ENCODE measurements around the gene ANTXRL.
"Not testable (repeated sequence)": the region's sequence is repeated elsewhere in the genome, so short reads cannot be mapped to it uniquely, and the experiment has no call there.

The ANTXRL gene

GRCh38 chr10:46277840-46278239 is 9.0 kb upstream of the ANTXRL start:
- no peak for DNase-seq

GRCh38 chr10:46282421-46282831 is 4.4 kb upstream of the ANTXRL start:
- not testable (repeated sequence) for DNase-seq

GRCh38 chr10:46282842-46283574 is 3.8 kb upstream of the ANTXRL start:
- peak; percentile 78 for DNase-seq

- no peak for DNase-seq
Observed at GRCh38 chr10:46283580-46284285, 3.1 kb upstream of the ANTXRL start.

- peak; percentile 91 for DNase-seq
Observed at GRCh38 chr10:46284286-46285229, 2.2 kb upstream of the ANTXRL start.

GRCh38 chr10:46285300-46285699 is 1.5 kb upstream of the ANTXRL start:
- peak; percentile 13 for DNase-seq

GRCh38 chr10:46285966-46286620 is 704 bp upstream of the ANTXRL start:
- DNase-seq = no peak

DNA sequence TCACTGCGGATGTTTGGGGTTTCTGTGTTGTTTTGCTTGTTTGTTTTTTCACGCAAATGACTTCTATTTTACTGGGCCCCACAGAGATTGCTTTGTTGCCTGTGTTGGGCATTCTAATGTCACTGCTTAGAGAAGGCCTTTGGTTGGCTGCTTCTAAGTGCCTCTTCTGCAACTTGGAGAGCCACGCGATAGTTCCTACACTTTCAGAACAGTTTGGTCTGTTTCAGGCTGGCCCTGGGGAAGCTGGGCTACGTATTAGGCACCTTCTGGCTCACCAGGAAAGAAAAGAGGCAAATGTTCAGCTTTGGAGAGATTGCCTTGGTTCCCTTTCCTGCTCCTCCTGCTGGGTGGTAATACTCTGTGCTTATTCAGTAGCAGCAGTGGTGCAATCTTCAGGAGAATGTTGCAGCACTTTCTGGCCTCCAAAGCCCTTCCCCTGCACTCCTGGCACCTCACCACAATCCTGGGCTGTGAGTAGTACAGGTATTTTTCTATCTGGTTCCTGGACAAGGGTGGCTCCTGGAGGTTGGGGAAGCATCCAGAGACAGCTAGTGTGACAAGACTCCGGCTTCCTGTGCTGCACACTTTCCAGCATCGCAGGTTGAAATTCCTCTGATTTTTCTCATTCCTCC is 1.2 kb downstream of the ANTXRL start:
- DNase-seq = no peak

DNA sequence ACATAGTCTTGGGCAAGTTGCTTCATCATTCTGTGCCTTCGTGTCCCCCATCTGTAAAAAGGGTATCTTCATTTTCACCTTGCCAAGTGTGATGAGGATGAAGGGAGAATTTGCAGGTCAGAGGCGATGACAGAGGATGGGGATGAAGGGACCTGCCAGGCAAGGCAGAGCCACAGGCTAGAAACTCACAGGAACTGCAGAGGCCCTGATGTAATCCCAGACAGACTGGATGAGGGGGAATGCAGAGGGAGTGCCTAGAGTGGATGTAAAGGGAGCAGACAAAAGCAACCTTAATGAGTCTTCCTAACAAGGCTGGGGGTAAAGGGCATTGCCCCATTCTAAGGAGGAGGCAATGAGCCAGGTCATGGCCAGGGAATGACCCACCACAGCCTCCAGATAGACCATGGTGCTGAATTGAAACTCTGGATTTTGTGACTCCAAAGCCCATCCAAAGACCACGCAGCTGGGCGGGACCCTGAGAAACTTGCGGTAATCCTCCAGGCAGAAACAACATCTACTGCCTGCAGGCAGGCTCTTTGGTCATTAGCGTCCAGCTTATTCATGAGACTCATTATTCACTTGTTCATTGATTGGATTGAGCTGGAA is 1.9 kb downstream of the ANTXRL start:
- no peak for DNase-seq

GRCh38 chr10:46289209-46289810 is 2.5 kb downstream of the ANTXRL start:
- no peak for DNase-seq

DNA sequence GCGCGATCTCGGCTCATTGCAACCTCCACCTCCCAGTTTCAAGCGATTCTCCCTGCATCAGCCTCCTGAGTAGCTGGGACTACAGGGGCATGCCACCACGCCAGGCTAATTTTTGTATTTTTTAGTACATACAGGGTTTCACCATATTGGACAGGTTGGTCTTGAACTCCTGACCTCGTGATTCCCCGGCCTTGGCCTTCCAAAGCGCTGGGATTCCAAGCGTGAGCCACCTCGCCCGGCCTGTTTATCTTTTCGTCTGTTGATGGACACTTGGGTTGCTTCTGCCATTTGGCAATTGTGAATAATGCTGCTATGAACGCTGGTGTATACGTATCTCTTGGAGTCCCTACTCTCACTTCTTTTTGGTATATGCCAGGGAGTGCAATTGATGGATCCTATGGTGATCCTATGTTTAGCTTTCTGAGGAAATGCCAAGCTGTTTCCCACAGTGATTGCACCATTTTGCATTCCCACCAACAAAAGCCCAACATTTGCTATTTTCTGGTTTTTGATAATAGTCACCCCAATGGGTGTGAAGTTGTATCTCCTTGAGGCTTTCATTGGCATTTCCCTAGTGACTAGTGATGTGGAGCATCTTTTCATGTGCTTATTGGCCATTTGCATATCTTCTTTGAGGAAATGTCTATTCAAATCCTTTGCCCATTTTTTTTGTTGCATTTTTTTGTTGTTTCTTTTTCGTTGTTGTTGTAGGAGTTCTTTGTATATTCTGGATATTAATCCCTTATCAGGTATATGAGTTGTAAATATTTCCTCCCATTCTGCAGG is 3.5 kb downstream of the ANTXRL start:
- DNase-seq = no peak

DNA sequence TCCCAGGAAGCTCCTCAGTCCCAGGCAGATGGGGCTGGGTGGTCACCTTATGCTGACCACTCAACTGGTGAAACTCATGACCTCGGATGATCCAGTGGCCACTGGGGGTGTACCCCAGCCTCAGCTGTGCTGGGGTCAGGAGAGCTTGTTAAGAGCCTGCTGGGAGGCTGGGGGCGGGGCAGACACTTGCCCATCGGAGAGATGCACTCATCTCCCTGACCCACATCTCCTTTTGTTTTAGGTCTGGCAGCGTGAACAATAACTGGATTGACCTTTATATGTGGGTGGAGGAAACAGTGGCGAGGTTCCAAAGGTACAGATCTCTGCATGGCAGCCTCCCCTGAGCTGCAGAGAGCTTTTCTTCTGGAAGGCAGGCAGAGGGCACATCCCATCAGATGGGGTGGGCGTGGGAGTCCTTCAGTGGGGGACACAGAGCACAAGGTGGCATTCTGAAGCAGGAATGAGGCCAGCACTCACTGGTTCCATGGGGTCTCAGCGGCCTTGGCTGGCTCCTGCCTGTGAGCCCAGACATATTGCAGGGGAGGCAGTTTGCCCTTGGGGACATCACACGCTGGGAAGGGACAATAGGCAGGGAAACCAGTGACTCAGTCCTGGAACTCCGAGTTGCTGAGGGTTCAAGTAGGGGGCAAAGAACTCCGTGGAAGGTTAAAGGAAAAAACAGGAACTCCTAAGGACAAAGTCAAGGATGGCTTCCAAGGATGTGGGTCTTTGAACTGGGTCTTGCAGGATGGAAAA is 5.2 kb downstream of the ANTXRL start:
- no peak for DNase-seq

- DNase-seq = no peak
Observed at GRCh38 chr10:46292573-46293023, 5.8 kb downstream of the ANTXRL start.

DNA sequence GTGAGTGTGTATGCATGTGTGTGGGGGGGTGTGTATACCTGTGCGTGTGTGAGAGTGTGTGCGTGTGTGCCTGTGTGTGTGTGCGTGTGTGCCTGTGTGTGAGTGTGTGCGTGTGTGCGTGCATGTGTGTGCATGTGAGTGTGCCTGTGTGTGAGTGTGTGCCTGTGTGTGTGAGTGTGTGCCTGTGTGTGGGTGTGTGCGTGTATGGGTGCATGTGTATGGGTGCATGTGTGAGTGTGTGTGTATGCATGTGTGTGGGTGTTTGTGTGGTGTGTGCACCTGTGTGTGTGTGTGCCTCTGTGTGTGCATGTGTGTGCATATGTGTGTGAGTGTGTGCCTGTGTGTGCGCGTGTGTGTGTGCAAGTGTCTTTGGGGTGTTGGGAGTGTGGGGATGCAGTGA is 6.4 kb downstream of the ANTXRL start:
- DNase-seq = no peak

- DNase-seq = peak; percentile 13
Observed at GRCh38 chr10:46293832-46294640, 7.2 kb downstream of the ANTXRL start.

DNA sequence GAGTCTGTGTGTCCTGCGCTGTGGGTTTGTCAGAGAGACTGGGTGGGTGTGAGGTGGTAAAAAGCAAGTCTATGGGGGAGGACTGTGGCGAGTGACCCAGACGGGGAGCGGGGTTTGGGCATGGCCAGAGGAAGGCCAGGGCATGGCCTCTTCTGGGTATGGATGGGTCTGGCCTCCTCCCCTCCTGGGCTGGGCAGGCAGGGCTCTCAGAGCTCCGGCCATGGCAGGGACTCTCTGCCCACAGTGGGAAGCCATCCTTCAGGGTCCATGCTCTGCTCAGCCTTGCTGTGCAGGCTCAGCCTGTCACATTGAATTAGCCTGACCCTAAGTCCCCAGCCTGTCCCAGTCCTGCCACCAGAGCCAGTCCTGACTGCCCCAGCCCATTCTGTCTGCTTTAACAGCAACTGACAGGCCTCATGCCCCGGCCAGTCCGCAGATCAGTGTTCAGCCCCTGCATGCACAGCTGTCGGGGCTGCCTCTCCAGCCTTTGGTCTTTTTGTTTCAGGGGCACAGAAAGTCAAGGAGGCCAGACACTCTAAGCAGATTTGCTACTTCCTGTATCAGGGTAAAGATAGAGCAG is 7.9 kb downstream of the ANTXRL start:
- no peak for DNase-seq

DNA sequence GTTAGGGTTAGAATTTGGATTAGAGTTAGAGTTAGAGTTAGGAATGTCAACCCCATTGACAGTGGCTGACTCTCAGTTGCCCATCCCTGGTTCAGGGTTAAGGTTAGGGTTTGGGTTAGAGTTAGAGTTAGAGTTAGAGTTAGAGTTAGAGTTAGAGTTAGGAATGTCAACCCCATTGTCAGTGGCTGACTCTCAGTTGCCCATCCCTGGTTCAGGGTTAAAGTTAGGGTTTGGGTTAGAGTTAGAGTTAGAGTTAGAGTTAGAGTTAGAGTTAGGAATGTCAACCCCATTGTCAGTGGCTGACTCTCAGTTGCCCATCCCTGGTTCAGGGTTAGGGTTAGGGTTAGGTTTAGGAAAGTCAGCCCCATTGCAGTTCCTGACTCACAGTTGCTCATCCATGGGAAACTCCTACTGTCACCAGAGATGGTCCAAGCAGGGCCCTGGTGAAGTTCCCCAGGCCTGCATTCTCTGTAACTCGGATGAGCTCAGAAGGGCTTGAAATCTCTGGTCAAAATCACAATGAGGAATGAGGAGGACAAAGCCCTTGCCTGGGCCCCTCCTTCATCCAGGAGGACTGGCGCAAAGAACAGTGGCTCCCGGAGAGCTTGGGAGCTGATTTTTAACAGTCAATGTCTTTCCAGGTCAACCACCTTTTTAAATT is 8.7 kb downstream of the ANTXRL start:
- DNase-seq = not testable (repeated sequence)

DNA sequence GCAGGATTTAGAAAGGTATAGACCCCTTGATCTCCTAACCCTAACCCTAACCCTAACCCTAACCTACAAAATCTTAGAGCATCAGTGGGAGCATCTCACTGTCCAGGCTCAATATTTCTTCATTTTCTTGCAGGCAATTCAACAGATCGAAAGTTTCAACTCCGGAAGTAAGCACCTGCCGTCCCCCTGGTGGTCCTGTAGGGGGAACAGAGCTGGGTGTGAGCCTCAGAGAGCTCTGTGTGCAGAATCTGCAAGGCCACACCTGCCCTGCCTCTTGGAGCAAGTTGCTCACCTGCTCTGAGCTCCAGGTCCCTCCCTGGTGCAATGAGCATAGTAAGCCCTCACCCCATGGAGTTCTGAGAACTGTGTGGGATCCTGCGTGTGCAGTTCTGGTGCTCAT is 9.3 kb downstream of the ANTXRL start:
- DNase-seq = not testable (repeated sequence)

Data from NCI-H82 (cell line).